HUDEP-2 (cell line): Measurements from ENCODE around the gene DCD.
A peak's percentile ranks its signal among the peaks of the same experiment; 100 is the strongest.

Experiments
- DNase-seq, 76 experiments: peaks; one replicate each; lab custom pipeline; 2025; ENCODE audit not compliant: unreplicated experiment in 76 of 76; lab: John Stamatoyannopoulos, UW

DCD gene

DNA sequence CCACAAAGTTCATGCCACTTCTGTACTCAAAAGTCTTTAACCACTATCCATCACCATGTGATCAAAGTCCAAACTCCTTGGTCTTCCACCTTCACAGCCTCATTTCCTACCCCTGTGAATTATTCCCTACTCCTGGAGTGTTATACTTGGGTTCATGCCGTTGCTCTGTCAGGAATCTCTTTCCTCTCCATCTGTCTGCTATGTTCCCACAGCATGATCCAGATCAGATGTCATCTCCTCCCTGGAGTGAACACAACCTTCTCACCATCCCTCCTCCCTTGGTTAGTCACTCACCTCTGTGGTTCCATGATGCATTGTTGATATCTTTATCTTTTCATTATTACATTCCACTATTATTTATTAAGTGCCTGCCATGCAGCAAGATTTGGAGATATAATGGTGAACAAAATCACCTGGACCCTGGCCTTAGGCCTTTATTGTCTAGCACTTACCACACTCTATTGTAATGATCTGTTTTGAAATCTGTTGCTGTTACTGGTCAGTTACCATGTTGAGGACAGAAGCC lies 35.9 kb downstream of the DCD start:
- no peak for DNase-seq

DNA sequence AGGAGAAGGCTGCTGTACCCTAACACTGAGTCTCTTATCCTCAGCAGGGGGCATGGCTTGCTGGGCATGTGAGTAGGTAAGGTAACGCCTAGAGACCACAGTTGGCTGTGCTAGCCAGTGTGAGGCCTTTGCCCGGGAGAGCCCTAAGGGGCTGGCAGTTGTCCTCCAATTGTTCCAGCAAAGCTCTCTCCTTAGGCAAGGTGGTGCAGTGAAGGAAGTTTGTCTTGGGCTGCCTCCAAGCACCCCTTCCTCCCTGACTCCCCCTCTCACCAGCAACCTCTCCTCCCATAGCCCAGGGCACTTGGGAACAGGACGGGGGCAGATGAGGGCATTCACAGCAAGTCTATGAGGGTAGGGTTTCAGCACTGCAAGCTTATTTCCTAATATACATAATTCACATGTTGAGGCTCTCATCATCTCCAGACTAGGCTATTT lies 36.4 kb downstream of the DCD start:
- no peak for DNase-seq

DNA sequence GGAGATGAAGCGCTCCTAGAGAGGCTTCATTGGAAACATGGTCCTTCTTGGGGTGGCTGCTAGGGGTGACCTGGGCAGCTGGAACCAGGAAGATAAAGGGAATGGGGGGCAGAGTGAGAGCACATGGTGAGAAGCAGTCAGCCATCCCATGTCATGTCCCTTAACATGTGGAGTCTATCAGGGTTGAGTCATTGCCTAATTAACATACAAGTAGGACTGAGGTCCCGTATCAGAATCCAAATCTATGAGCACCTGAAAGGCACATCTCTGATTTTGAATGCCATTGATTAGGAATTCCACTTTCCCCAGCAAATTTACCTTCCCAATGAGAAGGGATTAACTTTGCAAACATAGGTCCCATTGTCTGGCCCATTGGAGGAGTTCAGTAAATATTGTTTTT lies 39.4 kb downstream of the DCD start:
- DNase-seq = no peak

DNA sequence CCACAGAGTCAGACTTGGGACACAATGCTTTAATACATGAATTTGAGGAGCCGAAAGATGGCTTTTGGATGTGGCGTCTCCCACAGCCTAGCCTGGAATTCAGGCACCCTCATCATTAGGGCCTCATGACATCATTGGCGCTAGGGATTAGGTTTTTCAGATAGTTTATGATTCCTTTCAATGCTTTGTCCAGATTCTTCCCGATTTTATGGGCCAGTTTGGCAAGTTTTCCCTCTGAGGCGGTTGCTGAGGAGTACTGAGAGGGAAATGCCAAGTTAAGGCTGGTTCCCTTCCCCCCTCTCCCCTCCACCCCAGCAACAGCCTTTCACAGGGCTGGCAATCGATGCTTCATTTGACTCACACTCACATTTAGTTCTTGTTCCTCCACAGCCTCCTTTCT lies 40.0 kb downstream of the DCD start:
- DNase-seq = no peak

DNA sequence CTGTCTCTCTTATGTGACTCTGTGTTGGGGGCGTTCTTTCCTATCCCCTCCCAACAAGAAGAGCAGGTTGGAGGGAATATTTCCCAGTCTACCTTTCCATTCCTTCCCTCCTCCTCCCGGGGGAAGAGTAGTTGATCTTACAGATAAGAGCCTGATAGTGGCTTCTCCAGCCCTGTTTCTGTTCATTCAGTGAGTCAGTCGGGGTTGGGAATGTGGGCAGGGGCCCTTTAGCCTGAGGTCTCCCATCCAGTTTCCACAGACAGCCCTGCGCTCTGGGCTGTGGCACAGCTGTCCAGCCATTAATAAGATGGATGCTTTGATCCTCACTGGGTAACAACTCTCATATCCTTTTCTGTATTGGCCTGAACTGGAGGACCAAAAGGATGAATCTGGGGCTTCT lies 41.6 kb downstream of the DCD start:
- DNase-seq = no peak

DNA sequence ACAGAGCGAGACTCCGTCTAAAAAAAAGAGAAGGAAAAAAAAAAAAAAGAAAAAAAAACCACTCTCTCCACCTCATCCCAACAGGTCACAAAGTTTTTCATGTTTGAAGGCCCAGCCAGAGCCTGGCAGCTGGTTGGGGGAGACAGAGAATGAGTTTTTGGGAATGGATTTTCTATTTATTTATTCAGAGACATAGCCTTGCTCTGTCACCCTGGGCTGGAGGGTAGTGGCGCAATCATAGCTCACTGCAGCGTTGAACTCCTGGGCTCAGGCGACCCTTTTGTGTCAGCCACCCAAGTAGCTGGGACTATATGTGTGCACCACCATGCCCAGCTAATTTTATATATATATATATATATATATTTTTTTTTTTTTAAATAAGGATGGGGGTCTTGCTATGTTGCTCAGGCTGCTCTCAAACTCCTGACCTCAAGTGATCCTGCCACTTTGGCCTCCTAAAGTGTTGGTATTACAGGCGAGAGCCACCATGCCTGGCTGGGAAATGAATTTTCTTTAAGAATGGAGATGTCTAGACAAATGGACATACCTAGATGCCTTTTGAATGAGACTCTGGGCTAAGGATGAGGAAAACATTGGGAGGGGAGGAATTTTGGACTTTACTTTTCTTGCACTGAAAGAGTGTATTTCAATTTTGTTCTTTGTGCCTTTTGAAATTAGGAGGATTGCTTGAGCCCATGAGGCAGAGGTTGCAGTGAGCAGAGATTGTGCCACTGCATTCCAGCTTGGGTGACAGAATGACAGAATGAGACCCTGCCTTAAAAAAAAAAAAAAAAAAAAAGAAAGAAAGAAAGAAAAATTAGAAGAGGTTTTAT lies 42.8 kb downstream of the DCD start:
- DNase-seq = no peak

DNA sequence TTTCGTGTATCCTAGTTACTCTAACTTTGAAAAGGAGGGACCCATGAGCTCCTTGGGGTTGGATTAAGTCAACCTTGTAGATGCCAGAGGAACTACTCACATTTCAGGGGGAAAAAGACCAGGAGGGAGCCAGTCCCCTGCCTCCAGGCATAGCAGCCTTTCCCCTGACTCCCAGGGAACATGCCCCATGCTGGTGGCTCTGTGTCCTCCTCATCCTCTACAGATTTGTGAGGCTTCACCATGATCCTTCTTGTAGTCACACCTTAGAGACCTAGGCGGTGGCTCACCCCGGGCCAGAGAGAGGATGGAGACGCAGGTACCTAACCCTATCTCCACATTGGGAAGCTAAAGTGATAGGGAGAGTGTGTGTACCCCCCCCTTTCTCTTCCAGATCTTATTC lies 43.7 kb downstream of the DCD start:
- DNase-seq = no peak

DNA sequence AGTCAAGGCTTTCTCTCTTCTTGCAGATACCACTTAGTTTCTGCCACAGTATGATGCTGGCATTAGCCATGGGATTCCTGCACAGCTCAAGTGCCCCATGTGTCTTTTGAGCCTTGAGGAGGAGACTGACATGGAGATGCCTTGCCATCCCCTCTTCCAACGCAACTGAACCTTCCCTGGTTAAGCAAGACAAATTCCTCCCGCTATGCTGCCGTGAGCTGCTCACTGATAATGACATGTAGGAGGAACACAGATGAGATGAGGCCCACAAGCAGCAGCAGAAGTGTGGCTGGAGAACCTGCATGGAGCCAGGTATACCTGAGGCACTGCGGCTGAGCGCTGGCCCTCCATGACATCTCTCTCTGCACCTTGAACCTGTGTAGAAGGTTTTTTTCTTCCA lies 44.3 kb downstream of the DCD start:
- no peak for DNase-seq

DNA sequence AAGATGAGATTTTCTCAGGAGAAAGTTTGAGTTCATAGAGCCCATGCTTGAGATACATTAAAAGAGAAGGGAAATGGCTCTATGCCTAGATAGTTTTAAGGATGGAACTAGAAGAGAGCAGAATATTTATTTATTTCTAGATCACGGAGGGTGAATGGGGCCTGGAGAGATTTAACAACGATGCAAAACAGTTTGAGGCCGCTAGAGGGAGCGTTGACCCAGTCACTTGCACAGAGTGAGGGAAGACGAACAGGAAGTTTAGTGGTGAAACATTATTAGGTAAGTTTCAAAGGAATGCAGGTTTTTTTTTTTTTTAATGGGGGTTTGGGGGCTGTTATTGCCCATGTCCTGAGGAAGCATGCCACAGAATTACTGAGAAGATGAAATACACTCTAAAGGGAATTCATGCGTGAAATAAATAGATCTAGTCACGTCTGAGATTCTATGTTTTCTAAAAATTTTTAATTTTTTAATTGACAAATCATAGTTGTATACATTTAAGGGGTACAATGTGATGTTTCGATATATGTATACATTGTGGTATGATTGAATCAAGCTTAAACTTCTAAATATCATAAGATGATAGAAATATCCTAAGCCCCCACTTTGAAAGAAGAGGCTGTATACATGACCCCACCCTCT lies 44.9 kb downstream of the DCD start:
- peak in 41 of 76 experiments; percentile 3 to 67 (median 22) for DNase-seq

DNA sequence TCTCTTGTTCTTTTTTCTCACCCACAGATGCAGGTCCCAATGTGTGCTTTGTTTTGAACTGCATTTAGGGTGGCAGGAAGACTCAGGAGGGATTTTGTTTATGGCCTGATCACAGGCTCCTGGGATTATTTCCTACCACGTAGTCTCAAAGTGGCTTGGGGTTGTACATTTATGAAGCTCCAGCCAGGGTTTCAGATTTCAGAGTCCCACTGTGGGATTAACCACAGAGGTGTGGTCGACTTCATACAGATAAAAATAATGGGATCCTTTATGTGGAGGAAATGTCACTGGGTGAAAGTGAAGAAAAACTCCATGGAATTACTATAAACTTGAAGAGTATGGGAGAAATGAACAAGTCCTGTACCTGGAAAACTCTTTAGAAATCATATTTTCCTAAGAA lies 45.5 kb downstream of the DCD start:
- DNase-seq = no peak

DNA sequence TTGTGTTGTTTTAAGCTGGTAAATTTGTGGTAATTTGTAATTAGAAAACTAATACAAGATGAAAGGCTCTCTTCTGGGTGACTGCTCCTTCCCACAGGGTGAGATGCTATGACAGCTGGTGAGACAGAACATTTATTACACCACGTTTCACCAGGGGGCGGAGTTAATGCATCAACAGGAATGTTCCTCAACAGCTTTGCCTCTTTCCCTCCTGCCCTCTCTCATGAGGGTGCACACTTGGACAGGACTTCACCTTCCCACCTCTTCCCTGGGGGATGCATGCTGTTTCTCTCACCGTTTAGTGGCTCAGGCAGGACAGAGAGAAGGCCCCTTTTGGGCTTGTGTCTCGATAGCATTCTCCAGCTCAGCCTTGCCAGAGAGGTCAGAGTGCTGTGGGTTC lies 46.3 kb downstream of the DCD start:
- no peak for DNase-seq

DNA sequence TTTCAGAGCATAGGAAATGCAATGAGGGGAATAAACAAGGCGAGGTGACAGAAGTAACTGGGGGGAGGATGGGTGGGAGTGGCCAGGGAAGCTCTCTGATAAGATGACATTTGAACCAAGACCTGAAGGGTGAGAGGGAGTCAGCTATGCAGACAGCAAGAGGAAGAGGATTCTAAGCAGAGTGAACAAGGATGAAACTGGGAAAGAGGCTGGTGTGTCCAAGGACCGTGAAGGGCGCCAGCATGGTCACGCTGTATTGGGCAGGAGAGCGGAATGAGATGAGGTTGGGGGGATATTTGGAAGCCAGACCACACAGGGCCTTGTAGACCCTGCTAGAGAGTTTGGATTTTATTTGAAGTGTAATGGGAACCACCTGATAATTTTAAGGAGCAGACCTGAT lies 49.2 kb downstream of the DCD start:
- DNase-seq = no peak

DNA sequence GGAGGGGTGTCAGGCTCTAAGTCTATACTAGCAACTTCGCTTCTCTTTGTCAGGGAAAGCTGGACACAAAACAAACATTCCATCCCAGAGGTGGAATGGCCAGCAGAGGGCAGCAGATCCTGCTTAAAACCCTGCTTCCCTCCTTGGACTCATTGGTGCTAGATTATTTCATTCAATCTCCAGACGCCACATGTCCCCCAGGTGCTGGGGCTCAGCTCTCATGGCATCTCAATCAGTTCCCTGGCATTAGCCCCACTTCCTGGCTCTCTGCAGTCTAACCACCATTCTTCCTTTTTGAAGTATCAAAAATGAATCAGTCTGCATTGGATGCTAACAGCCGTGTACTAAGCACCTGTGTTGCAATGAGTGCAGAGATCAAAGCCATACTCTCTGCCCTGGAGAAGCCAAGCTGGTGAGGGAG lies 51.6 kb downstream of the DCD start:
- DNase-seq = peak in 38 of 76 experiments; percentile 1 to 44 (median 18)

DNA sequence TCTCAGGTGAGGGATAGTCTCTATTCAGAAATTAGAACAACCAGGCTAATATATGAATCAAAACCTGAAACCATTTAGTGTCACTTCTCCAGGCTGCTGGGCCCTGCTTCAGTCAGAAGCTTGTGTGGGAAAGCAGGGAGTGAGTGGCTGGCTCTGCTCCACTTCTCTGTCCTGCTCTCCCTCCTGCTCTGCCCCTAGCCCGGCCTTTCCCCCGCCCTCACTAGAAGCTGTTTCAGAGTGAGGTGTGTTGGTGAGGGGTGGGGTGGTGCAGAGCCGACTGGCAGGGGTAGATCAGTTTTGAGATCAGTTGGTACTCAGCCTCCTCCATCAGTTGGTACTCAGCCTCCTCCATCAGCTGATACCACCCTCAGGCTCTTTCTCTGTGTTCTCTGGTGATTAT lies 52.7 kb downstream of the DCD start:
- no peak for DNase-seq
